C4-2B (cell line): ENCODE data around the gene RBM45.

ENCODE experiments used
- H3K27ac ChIP-seq: fragments of 450-650 bp; 2 replicates; pipeline ENCODE4 v1.5.1; 2017
- ZFX ChIP-seq: fragments of 450-650 bp; IDR thresholded peaks from 2 replicates; pipeline ENCODE4 v1.6.1; 2017
- TF ChIP-seq, protein P1 (sequence below): fragments of 450-650 bp; conservative IDR thresholded peaks from 2 replicates; pipeline ENCODE4 v1.5.1; 2017; ENCODE audit warnings: mild to moderate bottlenecking

Gene RBM45

GRCh38 chr2:178112202-178113152 lies at the start of gene RBM45:
Gene RBM45 (plus strand): TSS chr2:178112437. CDS start chr2:178112547, 110 bp downstream.
- peak within 1 kb of the TSS; percentile 64 for H3K27ac ChIP-seq
- TF ChIP-seq, protein P1, sequence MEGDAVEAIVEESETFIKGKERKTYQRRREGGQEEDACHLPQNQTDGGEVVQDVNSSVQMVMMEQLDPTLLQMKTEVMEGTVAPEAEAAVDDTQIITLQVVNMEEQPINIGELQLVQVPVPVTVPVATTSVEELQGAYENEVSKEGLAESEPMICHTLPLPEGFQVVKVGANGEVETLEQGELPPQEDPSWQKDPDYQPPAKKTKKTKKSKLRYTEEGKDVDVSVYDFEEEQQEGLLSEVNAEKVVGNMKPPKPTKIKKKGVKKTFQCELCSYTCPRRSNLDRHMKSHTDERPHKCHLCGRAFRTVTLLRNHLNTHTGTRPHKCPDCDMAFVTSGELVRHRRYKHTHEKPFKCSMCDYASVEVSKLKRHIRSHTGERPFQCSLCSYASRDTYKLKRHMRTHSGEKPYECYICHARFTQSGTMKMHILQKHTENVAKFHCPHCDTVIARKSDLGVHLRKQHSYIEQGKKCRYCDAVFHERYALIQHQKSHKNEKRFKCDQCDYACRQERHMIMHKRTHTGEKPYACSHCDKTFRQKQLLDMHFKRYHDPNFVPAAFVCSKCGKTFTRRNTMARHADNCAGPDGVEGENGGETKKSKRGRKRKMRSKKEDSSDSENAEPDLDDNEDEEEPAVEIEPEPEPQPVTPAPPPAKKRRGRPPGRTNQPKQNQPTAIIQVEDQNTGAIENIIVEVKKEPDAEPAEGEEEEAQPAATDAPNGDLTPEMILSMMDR, result peak; percentile 97
- 0 out of 2 replicates have a peak, but pooled peaks have one; percentile 17 for TF ChIP-seq ZFX

DNA sequence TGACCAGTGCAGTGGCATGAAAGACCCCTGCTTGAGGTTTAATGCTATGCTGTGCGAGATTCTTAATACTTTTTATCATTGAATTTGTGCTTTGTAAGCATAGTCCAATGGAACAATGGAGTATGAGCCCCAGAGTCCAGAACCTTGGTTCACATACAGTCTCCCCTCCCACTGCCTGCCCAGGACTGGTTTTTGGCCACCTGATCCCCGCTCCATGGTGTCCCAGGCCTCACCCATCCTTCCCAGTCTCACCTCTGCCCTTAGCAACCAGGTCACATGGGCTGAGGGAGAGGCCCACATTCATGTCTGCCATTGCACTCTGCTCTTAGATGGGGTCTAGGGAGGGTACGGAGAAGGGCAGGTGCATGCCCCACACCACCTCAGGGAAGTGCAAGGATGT lies 45.9 kb upstream of the RBM45 start:
- H3K27ac ChIP-seq, result no peak overlapping the region
- TF ChIP-seq, protein P1, result no peak
- TF ChIP-seq ZFX, result no peak

DNA sequence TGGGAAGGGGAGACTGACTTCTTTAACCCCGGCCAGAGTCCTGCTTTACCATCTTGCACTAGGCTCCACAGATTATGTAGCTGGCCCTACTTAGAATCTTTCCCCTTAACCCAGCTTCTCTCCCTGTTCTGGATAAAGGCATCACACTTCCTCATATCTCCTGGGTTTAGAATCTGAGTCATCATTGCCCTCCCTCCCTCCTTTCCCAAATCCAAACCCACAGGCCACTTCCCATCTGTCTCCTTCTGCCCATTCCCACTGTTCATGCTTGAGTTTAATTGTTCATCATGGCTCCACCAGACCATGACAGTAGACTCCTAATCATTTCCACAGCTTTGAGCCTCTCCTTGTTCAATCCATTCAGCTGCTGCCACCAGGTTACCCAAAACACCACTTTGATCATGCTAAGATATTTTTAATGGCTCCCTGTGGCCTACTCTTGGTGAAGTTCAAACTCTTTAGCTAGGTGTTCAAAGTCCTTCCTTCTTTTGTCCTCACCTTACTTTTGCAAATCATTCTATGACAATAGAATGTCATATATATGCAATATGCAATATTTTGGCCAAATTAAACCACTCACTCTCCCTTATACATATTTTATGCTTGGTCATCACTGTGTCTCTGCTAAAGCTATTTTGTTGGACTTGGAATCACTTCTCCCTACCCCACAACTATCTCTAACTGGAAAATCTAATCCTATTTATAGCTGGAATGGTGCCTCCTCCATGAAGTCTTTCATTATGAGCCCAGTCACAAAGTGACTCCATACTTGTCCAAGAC lies 45.2 kb upstream of the RBM45 start:
- no peak for TF ChIP-seq ZFX
- H3K27ac ChIP-seq, result no peak overlapping the region

DNA sequence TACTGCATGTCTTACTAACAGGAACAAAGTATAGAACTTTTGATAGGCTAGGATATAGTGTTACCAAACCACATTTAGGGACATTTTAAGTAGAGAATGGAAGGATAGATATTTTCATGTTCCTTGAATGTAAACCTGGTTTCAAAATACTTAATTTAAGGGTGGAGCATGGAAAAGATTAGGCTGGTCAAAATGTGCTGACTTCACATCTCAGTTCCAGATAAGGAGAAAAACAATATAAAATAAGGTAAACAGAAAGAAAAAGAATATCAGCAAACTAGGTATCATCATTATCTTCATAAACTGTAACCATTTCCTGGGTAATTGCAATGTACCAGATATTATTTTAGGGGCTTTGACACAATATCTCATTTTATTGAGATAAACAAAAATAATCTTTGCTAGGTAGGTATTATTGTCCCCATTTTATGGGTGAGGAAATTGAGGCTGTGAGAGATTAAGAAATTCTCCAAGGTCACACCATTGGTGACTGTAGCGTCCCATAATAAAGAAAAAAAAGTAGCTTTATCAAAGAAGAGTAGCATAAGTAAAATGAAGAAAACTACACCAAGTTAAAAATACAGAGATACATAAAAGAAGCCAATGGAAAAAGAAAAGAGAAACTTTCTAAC lies 43.3 kb upstream of the RBM45 start:
- no peak overlapping the region for H3K27ac ChIP-seq
- no peak for TF ChIP-seq ZFX
- TF ChIP-seq, protein P1, result no peak

GRCh38 chr2:178069551-178069950 lies 42.7 kb upstream of the RBM45 start:
- no peak for TF ChIP-seq ZFX
- TF ChIP-seq, protein P1, result no peak
- no peak overlapping the region for H3K27ac ChIP-seq

- no peak overlapping the region for H3K27ac ChIP-seq
- TF ChIP-seq ZFX, result no peak
- TF ChIP-seq, protein P1, result no peak
Observed at GRCh38 chr2:178070824-178071223, 41.4 kb upstream of the RBM45 start.

DNA sequence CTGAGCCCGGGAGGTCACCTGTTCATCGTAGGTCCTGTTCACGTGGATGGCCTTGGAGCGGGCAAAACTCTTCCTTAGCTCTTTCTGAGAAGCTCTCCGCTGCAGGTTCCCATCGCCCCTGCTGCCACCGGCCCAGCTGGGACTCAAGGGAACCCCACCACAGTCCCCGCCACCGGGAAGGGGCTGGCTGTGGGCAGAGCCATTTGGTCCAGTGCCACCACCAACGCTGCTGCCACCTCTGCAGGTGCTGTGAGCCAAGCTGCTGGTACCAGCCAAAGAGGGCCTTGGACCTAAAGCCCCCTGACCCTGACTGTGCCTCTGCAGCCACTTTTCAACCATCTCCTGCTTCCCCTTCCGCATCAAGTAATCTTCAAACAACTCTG lies 40.2 kb upstream of the RBM45 start:
- H3K27ac ChIP-seq, result peak overlapping the region; percentile 31
- no peak for TF ChIP-seq ZFX
- TF ChIP-seq, protein P1, result no peak
